IPS-11a (cell line): ENCODE data around the gene CBR1.

Experiments used
- H3K4me3 ChIP-seq: one replicate; pipeline ENCODE4 v1.5.1; 2013; ENCODE audit warnings: low read depth, low read length, control low read depth

The CBR1 gene

GRCh38 chr21:36113647-36114428, 44.0 kb downstream of the CBR1 start:
- no peak overlapping the region for H3K4me3 ChIP-seq

GRCh38 chr21:36115138-36115730, 45.4 kb downstream of the CBR1 start:
- H3K4me3 ChIP-seq: no peak overlapping the region

- H3K4me3 ChIP-seq: no peak overlapping the region
Measured at GRCh38 chr21:36117286-36117741, 47.5 kb downstream of the CBR1 start.

DNA sequence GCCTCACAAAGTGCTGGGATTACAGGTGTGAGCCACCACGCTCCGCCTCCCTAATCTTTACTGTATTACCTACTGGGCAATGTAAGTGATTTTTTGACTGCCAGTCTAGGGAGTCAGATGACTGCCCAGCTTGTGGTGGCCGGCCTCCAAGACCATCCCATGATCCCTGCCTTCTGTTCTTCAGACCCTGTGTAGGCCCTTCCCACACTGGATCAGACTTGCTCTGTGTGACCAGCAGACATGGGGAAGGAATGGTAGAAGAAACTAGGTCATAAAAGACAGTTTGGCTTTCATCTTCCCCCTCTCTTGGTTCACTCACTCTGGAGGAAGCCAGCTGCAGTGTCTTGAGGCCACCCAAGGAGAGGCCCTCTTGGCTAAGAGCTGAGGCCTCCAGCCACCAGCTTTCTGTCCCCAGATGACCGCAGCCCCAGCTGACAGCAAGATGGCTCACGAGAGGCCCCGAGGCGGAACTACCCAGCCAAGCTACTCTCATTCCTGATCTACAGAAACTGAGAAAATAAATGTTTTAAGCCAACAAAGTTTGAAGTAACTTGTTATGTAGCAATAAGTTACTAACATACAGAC, 50.6 kb downstream of the CBR1 start:
- H3K4me3 ChIP-seq: no peak overlapping the region
